Frontal cortex (tissue), 4 donors: Measurements from ENCODE around the gene CIDEC. TPM values are rescaled to one million over a fixed set of nuclear protein-coding genes. Genes with fewer than 3 reads are reported as not detected.
"Not testable (repeated sequence)": the region's sequence is repeated elsewhere in the genome, so short reads cannot be mapped to it uniquely, and the experiment has no call there.

Source experiments
- DNase-seq, 2 donors: peaks; one replicate each; pipeline ENCODE4 v3.0.0; 2012; ENCODE audit warnings: low spot score in 2 of 2
- FAIRE-seq: peaks from 2 replicates; lab custom pipeline; 2012; peaks lifted over from hg19 to GRCh38; lab: Jason Lieb, UNC
- total RNA-seq: library from RNA; depleted of rRNA; stranded (reverse); fragments of >200 nt; gene quantifications from one replicate; pipeline ENCODE4 v1.2.3, GENCODE V29; 2014
- donor health status: control.
- donor health status: control.
- donor health status: control.

Gene CIDEC
- total RNA-seq, 1 donor from 2014 or later = not detected

DNA sequence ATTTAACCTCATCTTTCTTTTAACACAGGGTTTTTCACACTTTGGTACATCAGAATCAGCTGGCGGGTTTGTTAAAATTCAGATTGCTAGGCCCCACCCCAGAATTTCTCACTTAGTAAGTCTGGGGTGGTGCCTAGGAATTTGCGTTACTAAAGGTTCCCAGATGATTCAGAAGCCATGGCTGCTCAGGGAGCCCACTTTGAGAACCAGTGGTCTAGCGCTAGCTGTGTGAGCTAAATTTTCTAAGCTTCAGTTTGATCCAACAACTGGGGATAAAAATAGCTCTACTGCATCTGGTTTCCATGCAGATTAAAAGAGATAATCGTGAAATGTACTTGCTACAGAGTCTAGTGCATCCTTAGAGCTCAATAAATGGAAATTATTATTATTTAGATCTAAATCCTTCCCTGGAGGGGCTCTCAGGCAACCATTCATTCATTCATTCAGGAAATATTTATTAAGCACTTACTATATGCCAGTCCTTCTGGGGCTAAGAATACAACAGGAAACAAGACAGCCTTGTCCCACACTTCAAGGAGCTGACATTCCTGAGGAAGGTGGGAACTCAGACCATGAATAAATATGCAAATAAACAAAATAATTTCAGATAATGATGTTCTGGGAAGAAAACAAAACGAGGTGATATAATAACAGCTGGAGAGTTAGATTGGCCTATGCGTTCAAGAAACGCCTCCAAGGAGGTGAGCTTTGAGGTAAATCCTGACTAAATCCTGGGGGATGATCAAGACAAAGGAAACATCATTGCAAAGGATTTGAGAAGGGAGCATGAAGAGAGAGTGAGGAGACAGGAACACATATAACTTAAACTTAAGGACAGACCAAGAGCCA lies 3.9 kb upstream of the CIDEC start:
- FAIRE-seq (no peak), DNase-seq (no peak)

GRCh38 chr3:9881441-9881840 lies 1.4 kb upstream of the CIDEC start:
- DNase-seq = no peak
- FAIRE-seq = no peak

DNA sequence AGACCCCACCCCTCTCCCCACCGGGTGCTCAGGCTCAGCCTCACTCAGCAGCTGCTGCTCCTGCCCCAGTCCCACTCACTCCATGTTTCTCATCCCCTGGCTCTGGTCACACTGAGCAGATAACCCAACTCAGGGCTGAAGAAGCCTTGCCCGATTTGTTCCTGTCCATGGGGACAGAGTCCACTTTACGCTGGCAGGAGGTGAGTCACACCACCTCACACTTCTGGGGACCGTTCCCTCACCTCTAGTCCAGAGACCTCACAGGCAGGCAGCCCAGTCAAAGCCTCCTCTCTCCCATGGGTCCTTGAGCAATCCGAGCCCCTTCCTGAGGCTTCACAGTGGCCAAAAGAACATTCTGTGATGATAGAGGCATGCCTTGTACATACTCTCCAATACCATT lies 1.4 kb downstream of the CIDEC start:
- no peak for FAIRE-seq
- DNase-seq = no peak

GRCh38 chr3:9876991-9877390 lies 3.1 kb downstream of the CIDEC start:
- no peak for DNase-seq
- no peak for FAIRE-seq

- FAIRE-seq, DNase-seq: not testable (repeated sequence)
Measured at GRCh38 chr3:9876255-9876654, 3.8 kb downstream of the CIDEC start.

- DNase-seq (no peak), FAIRE-seq (no peak)
Measured at GRCh38 chr3:9875448-9875847, 4.6 kb downstream of the CIDEC start.

DNA sequence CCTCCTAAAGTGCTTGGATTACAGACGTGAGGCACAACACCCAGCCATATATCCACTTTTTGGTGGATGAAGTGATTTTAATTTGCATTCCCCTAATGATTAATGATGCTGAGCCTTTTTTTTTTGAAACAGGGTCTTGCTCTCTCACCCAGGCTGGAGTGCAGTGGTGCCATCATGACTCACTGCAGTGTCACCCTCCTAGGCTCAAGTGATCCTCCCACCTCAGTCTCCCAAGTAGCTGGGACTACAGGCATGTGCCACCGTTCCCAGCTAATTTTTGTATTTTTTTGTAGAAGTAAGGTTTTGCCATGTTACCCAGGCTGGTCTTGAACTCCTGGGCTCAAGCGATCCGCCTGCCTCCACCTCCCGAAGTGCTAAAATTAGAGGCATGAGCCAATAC lies 8.0 kb downstream of the CIDEC start:
- FAIRE-seq, DNase-seq: not testable (repeated sequence)

GRCh38 chr3:9870978-9871377 lies 9.1 kb downstream of the CIDEC start:
- no peak for DNase-seq
- FAIRE-seq = no peak

DNA sequence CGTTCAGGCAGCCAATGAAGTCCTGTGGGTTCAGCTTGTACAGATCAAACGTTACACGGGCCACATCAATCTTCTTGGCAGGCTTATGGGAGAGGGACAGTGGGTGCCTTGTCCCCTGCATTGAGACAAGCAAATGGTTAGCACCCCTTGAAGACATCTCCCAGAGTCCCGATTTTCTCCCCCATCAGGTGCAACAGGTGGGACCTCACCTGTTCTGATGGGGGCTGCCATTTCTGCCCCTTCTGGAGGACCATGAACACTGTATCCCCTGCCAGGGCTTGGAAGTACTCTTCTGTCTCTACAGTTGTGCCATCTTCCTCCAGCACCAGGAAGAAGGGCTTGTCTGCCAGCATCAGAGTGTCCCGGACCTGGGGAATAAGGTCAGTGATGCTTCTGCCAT lies 10.1 kb downstream of the CIDEC start:
- no peak for FAIRE-seq
- DNase-seq = no peak

- FAIRE-seq = no peak
- no peak for DNase-seq
Measured at GRCh38 chr3:9867106-9867505, 12.9 kb downstream of the CIDEC start.

- DNase-seq = no peak
- FAIRE-seq = no peak
Measured at GRCh38 chr3:9866639-9867038, 13.4 kb downstream of the CIDEC start.

DNA sequence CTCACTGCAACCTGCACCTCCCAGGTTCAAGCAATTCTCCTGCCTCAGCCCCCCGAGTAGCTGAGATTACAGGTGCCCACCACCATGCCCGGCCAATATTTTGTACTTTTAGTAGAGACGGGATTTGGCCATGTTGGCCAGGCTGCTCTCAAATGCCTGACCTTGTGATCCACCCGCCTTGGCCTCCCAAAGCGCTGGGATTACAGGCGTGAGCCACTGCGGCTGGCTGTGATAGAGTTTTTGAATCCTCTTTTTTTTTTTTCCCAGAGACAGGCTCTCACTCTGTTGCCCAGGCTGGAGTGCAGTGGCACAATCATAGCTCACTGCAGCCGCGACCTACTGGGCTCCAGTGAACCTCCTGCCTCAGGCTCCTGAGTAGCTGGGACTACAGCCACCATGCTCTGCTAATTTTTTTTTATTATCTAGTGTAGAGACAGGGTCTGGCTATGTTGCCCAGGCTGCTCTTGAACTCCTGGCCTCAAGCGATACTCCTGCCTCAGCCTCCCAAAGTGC lies 14.9 kb downstream of the CIDEC start:
- FAIRE-seq, DNase-seq: not testable (repeated sequence)

DNA sequence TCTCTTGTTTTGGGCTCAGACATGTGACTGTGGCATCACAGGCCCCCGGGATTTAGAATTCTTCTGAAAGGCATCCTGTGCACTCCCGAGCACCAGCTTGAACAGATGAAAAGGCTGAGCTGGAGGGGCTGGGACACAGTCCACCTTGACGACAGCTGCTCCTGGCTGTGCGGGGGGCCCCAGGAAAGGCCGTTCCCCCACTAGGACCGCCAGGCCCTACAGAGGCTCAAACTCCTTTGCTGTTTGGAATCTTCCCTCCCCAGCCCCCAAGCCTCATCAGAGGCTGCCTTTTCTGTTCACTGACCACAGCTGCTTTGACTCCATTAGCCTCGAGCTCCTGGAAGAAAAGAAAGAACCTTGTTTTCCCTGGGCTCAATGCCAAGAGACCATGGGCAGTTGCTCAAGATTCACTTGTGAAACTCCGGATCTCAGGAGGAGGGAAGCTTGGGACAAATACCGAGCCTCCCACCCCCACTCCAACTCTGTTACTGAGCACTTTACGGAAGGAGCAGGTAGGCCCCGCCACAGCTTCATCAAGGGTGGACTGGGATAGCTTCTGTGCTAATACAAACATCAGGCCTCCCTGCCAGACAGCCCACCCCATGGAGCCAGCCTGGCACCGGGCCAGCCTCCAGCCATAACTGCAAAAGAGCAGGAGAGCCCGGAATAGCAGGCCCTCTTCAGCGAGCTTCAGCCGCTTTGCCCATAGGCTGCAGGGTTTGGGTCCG lies 15.7 kb downstream of the CIDEC start:
- peak; percentile 26 to 41 for DNase-seq
- no peak for FAIRE-seq

DNA sequence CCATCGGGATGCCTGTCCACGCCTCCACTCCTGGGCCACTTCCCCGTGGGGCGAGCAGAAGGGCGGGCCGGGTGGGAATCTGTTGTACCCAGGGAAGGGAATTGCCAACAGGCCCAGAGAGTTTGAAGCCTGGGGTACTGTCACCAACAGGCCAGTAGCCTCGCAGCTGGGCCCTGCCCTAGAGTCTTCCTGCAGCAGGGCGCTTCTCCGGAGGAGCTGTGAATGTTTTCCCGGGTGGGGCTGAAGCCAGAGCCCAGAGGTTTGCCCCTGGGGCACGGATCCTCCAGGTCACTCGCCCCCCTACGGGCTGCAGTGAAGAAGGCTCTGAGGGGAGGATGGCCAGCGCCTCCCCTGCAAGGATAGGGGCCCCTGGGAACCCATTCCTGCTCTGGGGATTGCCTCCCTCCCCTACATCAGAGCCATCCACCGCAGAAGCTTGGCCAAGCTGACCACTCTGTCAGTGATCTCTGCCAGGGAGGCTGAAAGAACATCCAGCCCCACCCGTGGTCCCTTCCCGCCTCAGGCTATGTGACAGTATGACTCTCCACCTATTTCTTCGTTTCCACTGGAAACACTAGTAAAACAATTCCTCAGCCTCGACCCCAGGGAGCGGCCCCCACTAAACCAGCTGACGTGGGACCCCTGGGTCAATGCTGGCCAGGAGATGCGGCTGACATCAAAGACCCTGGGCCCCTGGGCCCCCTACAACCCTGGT lies 16.8 kb downstream of the CIDEC start:
- DNase-seq (no peak), FAIRE-seq (no peak)

DNA sequence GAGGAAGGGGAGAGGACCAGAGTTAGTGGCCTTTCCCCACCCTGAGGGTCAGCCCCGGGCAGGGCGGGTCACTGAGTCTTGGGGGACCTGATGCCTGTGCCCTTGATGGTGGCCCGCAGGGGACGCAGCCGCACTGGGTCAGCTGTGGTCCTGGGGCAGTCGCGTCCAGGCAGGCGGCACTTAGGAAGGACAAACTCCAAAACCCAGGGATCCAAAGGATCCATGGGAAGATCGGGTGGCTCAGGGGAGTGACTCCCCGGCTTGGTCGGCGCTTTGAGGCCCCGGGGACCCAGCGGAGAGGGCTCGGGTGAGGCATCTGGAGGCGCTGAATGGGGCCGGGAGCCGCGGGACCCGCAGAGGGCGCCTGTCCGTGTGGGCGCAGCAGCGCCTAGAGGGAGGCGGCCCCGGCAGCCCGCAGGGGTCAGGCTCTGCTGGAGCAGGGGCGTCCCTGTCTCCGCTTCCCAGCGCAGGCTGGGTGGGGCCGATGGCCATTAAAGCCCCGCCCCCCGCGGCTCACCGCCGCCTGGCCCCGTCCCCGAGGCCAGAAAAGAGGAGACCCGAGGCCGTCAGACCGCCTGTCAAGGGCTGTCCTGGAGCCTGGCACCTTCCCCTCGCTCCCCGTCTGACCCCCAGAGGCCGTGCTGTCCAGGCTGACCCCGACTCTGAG lies 17.5 kb downstream of the CIDEC start:
- FAIRE-seq = no peak
- peak in 1 of 2 donors; percentile 67 for DNase-seq

DNA sequence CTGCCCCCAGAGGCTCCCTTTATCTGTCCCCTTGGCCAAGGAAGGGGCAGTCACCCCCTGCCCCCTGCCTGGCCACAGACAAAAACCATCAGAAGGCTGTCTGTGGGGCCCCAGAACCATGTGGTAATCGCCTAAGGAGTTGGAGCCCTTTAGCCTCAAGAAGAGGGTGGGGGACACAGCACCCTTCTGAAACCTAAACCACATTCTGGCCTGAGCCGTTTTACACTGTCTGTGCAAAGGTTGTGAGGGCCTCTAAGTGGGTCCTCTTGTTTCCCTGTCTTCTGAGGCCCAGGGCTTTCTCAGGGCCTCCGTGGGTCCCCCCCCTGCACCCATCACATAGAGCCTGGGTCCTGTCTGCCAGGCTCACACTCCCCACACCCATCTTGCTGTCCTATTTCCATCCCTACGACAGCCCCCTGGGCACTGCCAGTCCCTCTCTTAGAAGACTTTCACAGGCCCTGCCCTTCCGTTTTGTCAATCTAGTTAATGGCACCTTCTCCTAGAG lies 18.4 kb downstream of the CIDEC start:
- FAIRE-seq (no peak), DNase-seq (no peak)

DNA sequence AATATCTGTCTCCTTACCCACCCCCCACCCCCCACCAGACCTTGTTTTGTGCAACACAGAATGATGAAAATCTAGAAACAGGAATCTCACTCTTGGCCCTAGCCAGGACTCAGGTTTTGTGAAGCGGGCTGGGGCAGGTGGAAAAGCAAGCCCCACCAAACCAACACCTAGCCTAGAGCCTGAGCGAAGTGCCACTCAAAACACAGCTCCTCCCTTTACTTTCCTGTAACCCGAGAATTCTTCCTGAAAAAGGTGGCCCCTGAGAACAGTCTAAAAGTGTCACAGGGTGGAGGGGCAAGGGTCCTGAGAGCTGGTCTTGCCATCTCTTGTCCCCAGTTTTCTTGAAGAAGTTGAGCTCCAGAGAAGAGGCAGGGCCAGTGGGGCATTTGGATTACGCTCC lies 18.9 kb downstream of the CIDEC start:
- FAIRE-seq = no peak
- DNase-seq = no peak

- FAIRE-seq (no peak), DNase-seq (no peak)
Measured at GRCh38 chr3:9859530-9860025, 20.5 kb downstream of the CIDEC start.

DNA sequence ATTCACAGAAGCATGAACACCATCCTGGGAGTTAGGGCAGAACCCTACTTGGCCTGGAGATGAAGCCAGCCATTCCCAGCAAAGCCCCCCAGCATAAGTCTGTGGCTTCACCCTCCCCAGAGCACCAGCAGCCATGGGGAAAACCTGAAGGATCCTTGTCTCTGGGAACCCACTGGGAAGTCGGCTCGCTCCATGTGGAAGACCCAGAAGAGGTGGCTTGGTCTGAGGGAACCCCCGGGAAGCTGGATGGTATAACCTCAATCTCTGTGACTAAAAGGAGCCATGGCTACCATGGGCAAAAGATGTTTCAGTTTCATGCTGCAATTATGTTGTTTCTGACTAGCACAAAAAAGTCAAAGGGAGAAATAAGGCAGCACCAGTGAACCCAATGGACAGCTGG lies 24.5 kb downstream of the CIDEC start:
- no peak for FAIRE-seq
- DNase-seq = no peak
